Loucy (cell line): ENCODE data around the gene NAA25.

Experiments
- H2AFZ ChIP-seq: fragments of 200-600 bp; sonication (generic); 2 replicates; pipeline ENCODE4 v1.6.0; 2016; ENCODE audit warnings: antibody characterized with exemption, mild to moderate bottlenecking, low read length, moderate library complexity
- H3F3A ChIP-seq: fragments of 200-600 bp; 2 replicates; pipeline ENCODE4 v1.6.0; 2016; ENCODE audit warnings: antibody characterized with exemption, low read depth, mild to moderate bottlenecking
- H3K27me3 ChIP-seq: fragments of 200-600 bp; sonication (generic); 2 replicates; pipeline ENCODE4 v1.6.1; 2014; ENCODE audit warnings: low read length, mild to moderate bottlenecking; ENCODE audit not compliant: insufficient read depth, poor library complexity, severe bottlenecking
- H3K36me3 ChIP-seq: fragments of 200-600 bp; sonication (generic); 2 replicates; pipeline ENCODE4 v1.6.1; 2016; ENCODE audit warnings: low read length; ENCODE audit not compliant: insufficient read depth
- H3K4me1 ChIP-seq: fragments of 200-600 bp; sonication (generic); 2 replicates; pipeline ENCODE4 v1.5.1; 2014; ENCODE audit warnings: low read length, mild to moderate bottlenecking; ENCODE audit not compliant: insufficient read depth, poor library complexity, severe bottlenecking
- H3K4me2 ChIP-seq: fragments of 200-600 bp; sonication (generic); 2 replicates; pipeline ENCODE4 v1.6.0; 2014; ENCODE audit warnings: antibody characterized with exemption, low read length, low read depth, mild to moderate bottlenecking; ENCODE audit not compliant: poor library complexity, severe bottlenecking
- H3K4me3 ChIP-seq: fragments of 200-600 bp; sonication (generic); 2 replicates; pipeline ENCODE4 v1.5.1; 2014; ENCODE audit warnings: low read length, mild to moderate bottlenecking, mixed read lengths; ENCODE audit not compliant: poor library complexity, severe bottlenecking
- H3K79me2 ChIP-seq: fragments of 200-600 bp; sonication (generic); 2 replicates; pipeline ENCODE4 v1.6.1; 2014; ENCODE audit warnings: low read length; ENCODE audit not compliant: insufficient read depth
- H3K9ac ChIP-seq: fragments of 200-600 bp; sonication (generic); 2 replicates; pipeline ENCODE4 v1.6.0; 2014; ENCODE audit warnings: mild to moderate bottlenecking, low read depth, low read length, moderate library complexity; ENCODE audit not compliant: poor library complexity, severe bottlenecking
- H3K9me2 ChIP-seq: fragments of 200-600 bp; sonication (generic); replicated peaks from 2 replicates; pipeline ENCODE4 v1.6.1; 2016; ENCODE audit warnings: low read depth, low read length, mixed read lengths
- H3K9me3 ChIP-seq: fragments of 200-600 bp; sonication (generic); 2 replicates; pipeline ENCODE4 v1.6.1; 2014; ENCODE audit warnings: mild to moderate bottlenecking, antibody characterized with exemption, low read length, low read depth; ENCODE audit not compliant: insufficient read depth
- H4K20me1 ChIP-seq: fragments of 200-600 bp; sonication (generic); 2 replicates; pipeline ENCODE4 v1.6.0; 2014; ENCODE audit warnings: antibody characterized with exemption, low read length, mild to moderate bottlenecking; ENCODE audit not compliant: insufficient read depth, poor library complexity, severe bottlenecking
- EZH2phosphoT487 ChIP-seq: fragments of 200-600 bp; IDR thresholded peaks from 2 replicates; pipeline ENCODE4 v1.6.1; 2018; ENCODE audit warnings: antibody characterized with exemption, mild to moderate bottlenecking, moderate library complexity, borderline replicate concordance
- TF ChIP-seq, protein P1 (sequence below): fragments of 200-600 bp; sonication (generic); conservative IDR thresholded peaks from 2 replicates; pipeline ENCODE4 v1.5.1; 2014; ENCODE audit warnings: mild to moderate bottlenecking, antibody characterized with exemption, low read length

Gene NAA25

DNA sequence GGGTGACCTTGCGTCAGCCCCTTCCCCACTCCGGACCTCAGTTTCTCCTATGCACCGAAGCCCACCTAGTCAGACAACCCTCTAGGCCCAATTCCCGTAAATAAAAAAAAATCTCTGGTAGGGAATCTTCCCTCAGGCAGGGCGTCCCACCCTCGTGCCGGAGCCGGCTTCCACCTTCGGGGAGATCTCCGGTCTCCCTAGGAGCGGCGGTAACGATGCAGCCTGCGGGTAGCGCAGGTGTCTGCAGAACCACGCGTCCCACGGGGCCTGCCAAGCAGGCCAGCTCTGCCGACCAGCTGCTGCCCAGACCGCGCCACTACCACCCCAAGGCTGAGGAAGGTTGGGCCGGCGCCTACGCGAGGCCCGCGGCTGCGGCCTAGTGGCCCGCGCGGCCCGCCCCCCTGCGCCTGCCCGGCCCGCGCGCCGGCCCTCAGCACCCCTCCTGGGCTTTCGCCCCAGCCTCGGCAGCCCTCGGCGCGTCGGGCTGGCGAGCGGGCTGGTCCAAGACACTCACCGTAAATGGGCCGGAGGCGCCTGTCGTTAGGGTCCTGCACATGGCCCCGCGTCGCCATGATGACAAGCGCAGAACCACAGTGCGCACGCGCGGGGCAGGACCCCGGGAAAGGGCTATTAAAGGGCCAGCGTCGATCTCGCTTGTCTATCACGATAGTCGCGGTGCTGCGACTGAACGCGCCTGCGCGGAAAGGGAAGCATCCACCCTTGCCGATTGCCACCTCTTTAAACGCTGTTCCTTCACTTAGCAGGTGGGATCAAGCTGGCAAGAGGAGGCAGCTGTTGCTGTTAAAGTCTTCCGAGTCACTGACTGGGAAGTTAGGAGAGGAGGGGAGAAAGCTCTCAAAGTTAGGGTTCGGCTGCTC is at the start of gene NAA25:
NAA25 (minus strand) TSS at position 582 of the 878 bp plus-strand sequence; CDS start at position 572, 10 bp downstream.
- TF ChIP-seq, protein P1, sequence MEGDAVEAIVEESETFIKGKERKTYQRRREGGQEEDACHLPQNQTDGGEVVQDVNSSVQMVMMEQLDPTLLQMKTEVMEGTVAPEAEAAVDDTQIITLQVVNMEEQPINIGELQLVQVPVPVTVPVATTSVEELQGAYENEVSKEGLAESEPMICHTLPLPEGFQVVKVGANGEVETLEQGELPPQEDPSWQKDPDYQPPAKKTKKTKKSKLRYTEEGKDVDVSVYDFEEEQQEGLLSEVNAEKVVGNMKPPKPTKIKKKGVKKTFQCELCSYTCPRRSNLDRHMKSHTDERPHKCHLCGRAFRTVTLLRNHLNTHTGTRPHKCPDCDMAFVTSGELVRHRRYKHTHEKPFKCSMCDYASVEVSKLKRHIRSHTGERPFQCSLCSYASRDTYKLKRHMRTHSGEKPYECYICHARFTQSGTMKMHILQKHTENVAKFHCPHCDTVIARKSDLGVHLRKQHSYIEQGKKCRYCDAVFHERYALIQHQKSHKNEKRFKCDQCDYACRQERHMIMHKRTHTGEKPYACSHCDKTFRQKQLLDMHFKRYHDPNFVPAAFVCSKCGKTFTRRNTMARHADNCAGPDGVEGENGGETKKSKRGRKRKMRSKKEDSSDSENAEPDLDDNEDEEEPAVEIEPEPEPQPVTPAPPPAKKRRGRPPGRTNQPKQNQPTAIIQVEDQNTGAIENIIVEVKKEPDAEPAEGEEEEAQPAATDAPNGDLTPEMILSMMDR: no peak
- TF ChIP-seq EZH2phosphoT487: no peak
- peaks cover 43% of the 10 kb centered on the region for H4K20me1 ChIP-seq
- H2AFZ ChIP-seq: peak within 1 kb of the TSS; percentile 86
- no peaks in the 10 kb centered on the region for H3K27me3 ChIP-seq
- H3K79me2 ChIP-seq: peaks cover 54% of the 10 kb centered on the region
- H3K9ac ChIP-seq: peak within 1 kb of the TSS; percentile 85
- H3K36me3 ChIP-seq: no peaks in the 10 kb centered on the region
- no peaks in the 10 kb centered on the region for H3K9me2 ChIP-seq
- no peaks in the 10 kb centered on the region for H3K9me3 ChIP-seq
- peak within 1 kb of the TSS; percentile 80 for H3K4me2 ChIP-seq
- H3K4me1 ChIP-seq: peaks cover 34% of the 10 kb centered on the region
- H3F3A ChIP-seq: no peaks in the 10 kb centered on the region
- peak within 1 kb of the TSS; percentile 81 for H3K4me3 ChIP-seq

DNA sequence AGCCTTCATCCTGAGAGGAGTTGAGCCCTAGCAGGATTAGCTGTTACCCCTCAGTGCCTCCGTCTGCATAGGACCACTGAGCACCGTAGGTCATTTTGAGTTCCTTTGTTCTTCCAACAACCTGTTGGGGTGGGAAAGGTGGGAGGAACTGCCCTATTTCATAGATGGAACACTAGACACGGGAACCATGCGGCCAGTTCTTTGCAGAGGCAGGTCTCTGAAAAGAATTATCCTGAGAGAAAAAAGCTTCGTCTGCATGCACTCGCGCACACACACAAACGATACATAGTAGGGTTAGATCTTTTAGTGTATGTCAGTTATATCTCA is 45.3 kb upstream of the NAA25 start:
- no peaks in the 10 kb centered on the region for H3K79me2 ChIP-seq
- no peak overlapping the region for H3K4me3 ChIP-seq
- H3F3A ChIP-seq: no peaks in the 10 kb centered on the region
- H3K9ac ChIP-seq: no peak overlapping the region
- H3K4me1 ChIP-seq: no peaks in the 10 kb centered on the region
- H4K20me1 ChIP-seq: no peaks in the 10 kb centered on the region
- H3K9me2 ChIP-seq: no peaks in the 10 kb centered on the region
- no peak for TF ChIP-seq EZH2phosphoT487
- TF ChIP-seq, protein P1: no peak
- H3K9me3 ChIP-seq: no peaks in the 10 kb centered on the region
- no peaks in the 10 kb centered on the region for H3K27me3 ChIP-seq
- H2AFZ ChIP-seq: no peak overlapping the region
- H3K36me3 ChIP-seq: peaks cover 16% of the 10 kb centered on the region; the same call in 1 of the 2 replicates
- H3K4me2 ChIP-seq: no peak overlapping the region

DNA sequence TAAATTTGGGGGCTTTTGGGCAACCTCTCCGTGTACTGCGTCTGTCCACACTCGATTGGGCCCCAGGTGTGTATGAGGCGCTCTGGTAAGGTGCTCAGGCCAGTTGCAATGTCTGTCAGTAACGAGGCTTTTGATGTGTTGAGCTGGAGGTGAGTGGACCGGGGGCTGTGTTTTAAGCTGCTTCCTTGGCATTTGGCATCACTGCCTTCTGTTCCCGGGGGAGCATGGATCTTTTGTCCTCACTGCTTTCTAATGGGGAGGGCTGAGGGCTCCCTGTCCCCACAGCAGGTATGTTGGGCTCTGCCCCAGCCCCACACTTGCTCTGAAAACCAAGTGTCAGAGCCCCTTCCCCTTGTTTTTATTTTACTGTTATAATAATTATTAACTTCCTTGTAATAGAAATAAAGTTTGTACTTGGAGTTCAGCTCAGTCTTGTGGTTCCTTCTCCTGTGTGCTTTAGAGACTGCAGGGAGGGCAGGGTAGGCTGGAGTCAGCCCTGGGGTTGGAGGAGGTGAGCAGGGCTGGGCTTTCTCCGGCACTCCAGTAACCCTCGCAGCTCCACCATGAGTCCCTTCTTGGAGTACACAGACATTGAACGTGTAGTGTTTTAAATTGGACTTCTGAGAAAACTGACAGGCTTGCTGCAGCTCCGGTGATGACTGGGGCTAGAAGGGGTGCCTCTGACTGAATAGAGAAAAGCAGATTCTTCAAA is 44.8 kb upstream of the NAA25 start:
- no peak overlapping the region for H3K4me2 ChIP-seq
- H3K9me2 ChIP-seq: no peaks in the 10 kb centered on the region
- no peaks in the 10 kb centered on the region for H3F3A ChIP-seq
- H3K4me3 ChIP-seq: no peak overlapping the region
- no peaks in the 10 kb centered on the region for H3K27me3 ChIP-seq
- no peak overlapping the region for H2AFZ ChIP-seq
- no peak overlapping the region for H3K9ac ChIP-seq
- no peaks in the 10 kb centered on the region for H3K9me3 ChIP-seq
- no peaks in the 10 kb centered on the region for H4K20me1 ChIP-seq
- TF ChIP-seq, protein P1: no peak
- TF ChIP-seq EZH2phosphoT487: no peak
- no peaks in the 10 kb centered on the region for H3K79me2 ChIP-seq
- H3K4me1 ChIP-seq: no peaks in the 10 kb centered on the region
- peaks cover 19% of the 10 kb centered on the region; the same call in 1 of the 2 replicates for H3K36me3 ChIP-seq
